GM12878 (cell line): ENCODE results near the gene TMSB4X. TPM values are rescaled to one million over a fixed set of nuclear protein-coding genes. Genes with fewer than 3 reads are reported as not detected.

Experiments
- ATAC-seq: fragments of 200-7000 bp; cut with Tn5 transposase; 3 replicates; pipeline ENCODE4 v1.9.1; 2020; ENCODE audit warnings: mild to moderate bottlenecking, moderate library complexity
- BruUV-seq: library from RNA; stranded (reverse); fragments of 400-500 nt; replicated peaks from 2 replicates; lab custom pipeline; 2021; lab: Mats Ljungman, UMichigan
- CTCF ChIA-PET: fragments of 300-600 bp; sonication (Branson Sonifier 250); formaldehyde crosslinking; extraction: SDS; loops from one replicate; lab custom pipeline; 2021; ENCODE audit warnings: inconsistent platforms; lab: Yijun Ruan, JAX
- POLR2A ChIA-PET: fragments of 350-600 bp; formaldehyde crosslinking; extraction: SDS; loops from one replicate; lab custom pipeline; 2021; ENCODE audit warnings: inconsistent platforms; lab: Charles Lee
- RAD21 ChIA-PET: fragments of 300-600 bp; sonication (Branson Sonifier 250); formaldehyde crosslinking; loops from one replicate; lab custom pipeline; 2023; ENCODE audit warnings: antibody characterized with exemption; ENCODE audit not compliant: unreplicated experiment; lab: Charles Lee
- SMC1A ChIA-PET: fragments of 300-600 bp; sonication (Branson Sonifier 250); formaldehyde crosslinking; loops from one replicate; lab custom pipeline; 2023; ENCODE audit not compliant: unreplicated experiment, uncharacterized antibody; lab: Charles Lee
- DNase-seq: peaks from one replicate; pipeline ENCODE4 v3.0.0-alpha.2; 2011; ENCODE audit warnings: low read depth, low spot score
- FAIRE-seq: peaks from 3 replicates; lab custom pipeline; 2011; peaks lifted over from hg19 to GRCh38; lab: Jason Lieb, UNC
- H2AFZ ChIP-seq: 2 replicates; pipeline ENCODE4 v1.6.0; 2011; ENCODE audit warnings: low read depth, low read length, control low read depth; ENCODE audit not compliant: control insufficient read depth
- H3K27ac ChIP-seq: 2 replicates; pipeline ENCODE4 v1.5.1; 2011; ENCODE audit warnings: control low read depth; ENCODE audit not compliant: control insufficient read depth, insufficient read depth
- H3K27me3 ChIP-seq, 2 experiments: replicated peaks in 1 of 2; 2 replicates each; pipeline versions ENCODE4 v1.6.0 to v1.6.1; 2011; ENCODE audit warnings: low read length in 1 of 2; ENCODE audit not compliant: control insufficient read depth in 2 of 2, insufficient read depth in 2 of 2
- H3K36me3 ChIP-seq, 2 experiments: 2 replicates each; pipeline ENCODE4 v1.5.1; 2011; ENCODE audit warnings: low read length in 1 of 2; ENCODE audit not compliant: control insufficient read depth in 2 of 2, insufficient read depth in 2 of 2
- H3K4me1 ChIP-seq: 2 replicates; pipeline ENCODE4 v1.6.1; 2011; ENCODE audit warnings: mild to moderate bottlenecking, low read length, moderate library complexity, mixed read lengths; ENCODE audit not compliant: control insufficient read depth, insufficient read depth
- H3K4me2 ChIP-seq: 2 replicates; pipeline ENCODE4 v1.6.0; 2011; ENCODE audit warnings: control low read depth; ENCODE audit not compliant: control insufficient read depth, insufficient read depth
- H3K4me3 ChIP-seq: fragments of 200-600 bp; sonication (generic); 2 replicates; pipeline ENCODE4 v1.5.1; 2016
- H3K79me2 ChIP-seq: 2 replicates; pipeline ENCODE4 v1.6.0; 2011; ENCODE audit warnings: low read length; ENCODE audit not compliant: control insufficient read depth, insufficient read depth
- H3K9ac ChIP-seq: 2 replicates; pipeline ENCODE4 v1.8.0; 2011; ENCODE audit warnings: low read length, control low read depth, mixed read lengths; ENCODE audit not compliant: control insufficient read depth, insufficient read depth
- H3K9me3 ChIP-seq: replicated peaks from 3 replicates; pipeline ENCODE4 v1.5.1; 2011; ENCODE audit warnings: mild to moderate bottlenecking, low read length; ENCODE audit not compliant: control insufficient read depth, insufficient read depth
- H4K20me1 ChIP-seq: 2 replicates; pipeline ENCODE4 v1.6.0; 2011; ENCODE audit not compliant: control insufficient read depth, insufficient read depth
- BCL11A ChIP-seq: IDR thresholded peaks from 2 replicates; pipeline ENCODE4 v1.6.1; 2011; ENCODE audit warnings: low read depth, low read length
- POLR2A ChIP-seq: IDR thresholded peaks from 2 replicates; pipeline ENCODE4 v1.6.1; 2011; ENCODE audit warnings: low read depth, mild to moderate bottlenecking, low read length
- POLR2AphosphoS5 ChIP-seq: IDR thresholded peaks from 2 replicates; pipeline ENCODE4 v1.6.1; 2011; ENCODE audit warnings: mild to moderate bottlenecking, low read length, inconsistent platforms
- WGBS: methylation state at CpG from one replicate; pipeline ENCODE4 v1.1.6; 2016; ENCODE audit warnings: low lambda C conversion rate; ENCODE audit not compliant: insufficient replicate concordance, insufficient coverage; ENCODE audit errors: missing lambda C conversion rate; 5-methylcytosine and 5-hydroxymethylcytosine counted together
- in situ Hi-C: fragments of 300-500 bp; cut with MboI; formaldehyde crosslinking; loops from 9 replicates; pipeline ENCODE4 v1.14.3; 2018; ENCODE audit warnings: mixed read lengths
- intact Hi-C: fragments of 100-400 bp; cut with micrococcal nuclease; formaldehyde crosslinking; loops from one replicate; pipeline ENCODE4 v1.14.2; 2022; ENCODE audit not compliant: unreplicated experiment
- polyA plus RNA-seq, 11 experiments: library from polyadenylated mRNA; depleted of rRNA in 4 of 11; unstranded in 6 of 11; stranded (reverse) in 5 of 11; fragments of >200 nt; fragmentation: Nextera tagmentation in 4 of 11; fragmentation: Illumina TruSeq in 1 of 11; extraction: Ambion mirVana in 4 of 11; extraction: Trizol in 1 of 11; gene quantifications; 1 replicate in 1 of 11; 2 replicates in 10 of 11; pipeline versions ENCODE4 v1.2.1 to v1.2.3, GENCODE V29; 2011 to 2016; ENCODE audit warnings: inconsistent platforms in 2 of 11, missing spikeins in 2 of 11, low read depth in 1 of 11
- total RNA-seq, 4 experiments: library from RNA; depleted of rRNA in 3 of 4; stranded (reverse); fragments of >200 nt in 3 of 4; fragmentation: Illumina TruSeq in 1 of 4; extraction: Trizol in 1 of 4; gene quantifications; 2 replicates each; pipeline versions ENCODE4 v1.2.1 to v1.2.3, GENCODE V29; 2013 to 2021
- TF ChIP-seq, protein P1 (sequence below): fragments of 450-650 bp; IDR thresholded peaks from 2 replicates; pipeline ENCODE4 v1.6.1; 2016; ENCODE audit warnings: mild to moderate bottlenecking

The TMSB4X gene
- total and polyA plus RNA-seq, 10 of the 15 experiments (the other 5 are each of a cell fraction or from before 2014, with no cell fraction given) = 13,924 to 37,234 (median 23,705) TPM

DNA sequence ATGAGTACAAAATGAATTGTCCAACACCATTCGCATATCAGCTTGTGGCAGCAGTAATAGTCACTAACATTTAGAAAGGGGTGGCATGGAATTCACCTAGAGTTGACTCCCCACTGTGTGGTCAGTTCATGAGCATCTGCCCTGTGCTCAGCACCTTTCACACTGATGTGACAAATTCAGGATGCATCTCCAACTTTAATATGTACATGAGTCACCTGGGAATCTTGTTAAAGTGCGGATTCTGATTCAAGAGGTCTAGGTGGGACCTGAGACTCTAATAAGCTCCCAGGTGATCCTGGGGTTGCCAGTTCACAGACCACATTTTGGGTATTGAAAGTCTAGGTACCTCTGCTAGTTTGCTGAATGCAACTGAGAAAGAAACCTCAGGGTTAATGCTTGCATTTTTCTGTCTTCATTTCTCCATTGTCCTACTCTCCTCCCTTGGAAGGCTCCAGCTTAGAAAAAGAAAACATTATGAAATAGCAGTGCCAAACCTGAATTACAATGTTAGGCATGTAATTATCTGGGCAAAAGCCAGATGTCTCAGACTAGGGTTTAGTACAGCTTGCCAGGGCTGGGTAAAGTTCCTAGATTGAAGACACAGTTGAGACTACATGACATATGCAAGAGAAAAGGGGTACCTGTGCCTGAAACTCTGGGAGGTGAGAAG is 32.7 kb downstream of the TMSB4X start:
- CTCF ChIA-PET = interaction anchor here (0.7 to 12.2 kb wide), 10 partner anchors 14 to 83 kb away, joined by 3 to 123 read pairs (median 12); no protein-coding TSS in a partner anchor
- in situ Hi-C loops (no loop called here), intact Hi-C loops (loop anchor here (2.0 to 10.0 kb wide), 2 partner anchors 157 to 249 kb away; no protein-coding TSS in a partner anchor)
- Histone ChIP-seq H3K4me1 (peaks cover 70% of the 10 kb centered on the region), H3K4me2 (peak overlapping the region; percentile 93), H3K9ac (peak overlapping the region; percentile 75), H3K9me3 (no peaks in the 10 kb centered on the region), H3K4me3 (peak overlapping the region; percentile 35; the same call in 1 of the 2 replicates), H2AFZ (no peak overlapping the region), H3K27me3 (no peaks in the 10 kb centered on the region), H3K79me2 (no peaks in the 10 kb centered on the region; the same call in none of the 2 replicates), H4K20me1 (no peaks in the 10 kb centered on the region), H3K36me3 (no peaks in the 10 kb centered on the region), H3K27ac (peak overlapping the region; percentile 91)
- WGBS = 27% methylated on average over 2 of the region's 2 CpGs
- TSS peak; percentile 81 for BruUV-seq
- TF ChIP-seq POLR2AphosphoS5 = 0 out of 2 replicates have a peak, but pooled peaks have one; percentile 54
- peak; percentile 14; the same call in 1 of the 2 replicates for TF ChIP-seq BCL11A
- TF ChIP-seq, protein P1, sequence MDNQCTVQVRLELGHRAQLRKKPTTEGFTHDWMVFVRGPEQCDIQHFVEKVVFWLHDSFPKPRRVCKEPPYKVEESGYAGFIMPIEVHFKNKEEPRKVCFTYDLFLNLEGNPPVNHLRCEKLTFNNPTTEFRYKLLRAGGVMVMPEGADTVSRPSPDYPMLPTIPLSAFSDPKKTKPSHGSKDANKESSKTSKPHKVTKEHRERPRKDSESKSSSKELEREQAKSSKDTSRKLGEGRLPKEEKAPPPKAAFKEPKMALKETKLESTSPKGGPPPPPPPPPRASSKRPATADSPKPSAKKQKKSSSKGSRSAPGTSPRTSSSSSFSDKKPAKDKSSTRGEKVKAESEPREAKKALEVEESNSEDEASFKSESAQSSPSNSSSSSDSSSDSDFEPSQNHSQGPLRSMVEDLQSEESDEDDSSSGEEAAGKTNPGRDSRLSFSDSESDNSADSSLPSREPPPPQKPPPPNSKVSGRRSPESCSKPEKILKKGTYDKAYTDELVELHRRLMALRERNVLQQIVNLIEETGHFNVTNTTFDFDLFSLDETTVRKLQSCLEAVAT = 0 out of 2 replicates have a peak, but pooled peaks have one; percentile 0
- TF ChIP-seq POLR2A = no peak; the same call in 1 of the 2 replicates
- SMC1A ChIA-PET = interaction anchor here (0.8 to 25.1 kb wide), 18 partner anchors 9 to 480 kb away, joined by 3 to 847 read pairs (median 10); partner anchors contain the start of gene TMSB4X
- DNase-seq = no peak
- POLR2A ChIA-PET = interaction anchor here (0.6 to 17.2 kb wide), 12 partner anchors 13 to 77 kb away, joined by 3 to 280 read pairs (median 10); no protein-coding TSS in a partner anchor
- peak; percentile 18 for FAIRE-seq
- RAD21 ChIA-PET = interaction anchor here (0.6 to 22.5 kb wide), 11 partner anchors 16 to 1197 kb away, joined by 3 to 689 read pairs (median 38); partner anchors contain the start of gene TMSB4X
- ATAC-seq = peak; percentile 14
